Smooth muscle cell of bladder (primary cell): Measurements from ENCODE around the gene HYAL3. TPM values are rescaled to one million over a fixed set of nuclear protein-coding genes. Genes with fewer than 3 reads are reported as not detected.

ENCODE experiments used
- total RNA-seq: library from RNA; depleted of rRNA; stranded (reverse); fragments of >200 nt; gene quantifications from 2 replicates; pipeline ENCODE4 v1.2.3, GENCODE V29; 2014

The HYAL3 gene
- 2.6 and 3.7 TPM in 2 replicates for total RNA-seq

GRCh38 chr3:50298836-50299637 lies at the start of gene HYAL3, which contains the start of gene NAA80:
Gene HYAL3, minus strand, starts transcription at chr3:50299405. Its CDS starts 3,803 bp downstream, at chr3:50295602.
Gene NAA80, minus strand, starts transcription at chr3:50299405. Its CDS starts 1,942 bp downstream, at chr3:50297463.

DNA sequence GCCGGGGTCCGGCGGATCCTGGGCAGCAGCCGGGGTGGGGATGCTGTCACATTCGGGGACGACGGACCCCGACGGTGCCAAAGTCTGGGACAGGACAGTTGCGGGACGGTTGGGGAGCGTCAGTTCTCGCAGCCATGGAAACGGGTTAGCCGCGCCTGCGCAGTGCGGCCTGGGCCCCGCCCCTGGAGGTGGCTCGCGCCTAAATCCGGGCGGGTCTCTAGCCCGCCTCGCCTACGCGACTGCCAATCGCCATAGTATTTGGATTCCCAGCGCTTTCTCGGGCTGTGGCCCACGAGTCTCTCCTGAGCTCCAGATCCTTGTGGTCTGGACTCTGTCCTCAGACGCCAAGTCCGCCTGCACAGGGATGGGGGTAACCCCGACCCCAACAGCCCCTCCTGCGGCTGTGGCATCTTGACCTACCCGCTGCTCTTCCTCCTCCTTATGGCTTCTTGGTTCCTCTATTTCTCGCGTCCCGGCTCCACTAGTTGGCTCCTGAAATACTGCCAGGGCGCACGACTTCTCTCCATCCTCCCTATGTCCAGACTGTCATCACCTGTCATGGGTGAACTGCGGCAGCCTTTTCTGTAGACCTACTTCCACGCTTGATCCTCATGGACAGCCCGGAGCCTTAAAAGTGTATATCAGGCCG lies 46.5 kb upstream of the HYAL3 start, which contains the start of gene ZMYND10:
Gene ZMYND10, minus strand, starts transcription at position 147 of the 649 bp plus-strand sequence. CDS start 153 bp downstream, outside the sequence.

DNA sequence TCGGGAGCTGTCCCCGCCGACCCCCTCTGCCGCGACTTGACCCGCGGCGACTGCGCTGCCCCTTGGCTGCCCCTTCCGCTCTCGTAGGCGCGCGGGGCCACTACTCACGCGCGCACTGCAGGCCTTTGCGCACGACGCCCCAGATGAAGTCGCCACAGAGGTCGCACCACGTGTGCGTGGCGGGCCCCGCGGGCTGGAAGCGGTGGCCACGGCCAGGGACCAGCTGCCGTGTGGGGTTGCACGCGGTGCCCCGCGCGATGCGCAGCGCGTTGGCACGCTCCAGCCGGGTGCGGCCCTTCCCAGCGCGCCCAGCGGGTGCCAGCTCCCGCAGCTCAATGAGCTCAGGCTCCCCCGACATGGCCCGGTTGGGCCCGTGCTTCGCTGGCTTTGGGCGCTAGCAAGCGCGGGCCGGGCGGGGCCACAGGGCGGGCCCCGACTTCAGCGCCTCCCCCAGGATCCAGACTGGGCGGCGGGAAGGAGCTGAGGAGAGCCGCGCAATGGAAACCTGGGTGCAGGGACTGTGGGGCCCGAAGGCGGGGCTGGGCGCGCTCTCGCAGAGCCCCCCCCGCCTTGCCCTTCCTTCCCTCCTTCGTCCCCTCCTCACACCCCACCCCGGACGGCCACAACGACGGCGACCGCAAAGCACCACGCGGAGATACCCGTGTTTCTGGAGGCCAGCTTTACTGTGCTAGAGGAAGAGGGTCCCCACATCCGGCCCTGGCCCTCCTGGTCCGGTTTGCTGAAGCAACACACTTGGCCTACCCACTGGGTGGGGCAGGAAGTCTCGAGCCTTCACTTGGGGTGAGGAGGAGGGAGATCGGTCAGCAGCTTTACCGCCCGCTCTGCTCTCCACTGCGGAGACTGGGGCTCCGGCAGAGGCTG lies 41.5 kb upstream of the HYAL3 start, which contains the start of gene RASSF1:
Gene RASSF1, minus strand, starts transcription at position 389 of the 882 bp plus-strand sequence. Its CDS starts 31 bp downstream, at position 358.

DNA sequence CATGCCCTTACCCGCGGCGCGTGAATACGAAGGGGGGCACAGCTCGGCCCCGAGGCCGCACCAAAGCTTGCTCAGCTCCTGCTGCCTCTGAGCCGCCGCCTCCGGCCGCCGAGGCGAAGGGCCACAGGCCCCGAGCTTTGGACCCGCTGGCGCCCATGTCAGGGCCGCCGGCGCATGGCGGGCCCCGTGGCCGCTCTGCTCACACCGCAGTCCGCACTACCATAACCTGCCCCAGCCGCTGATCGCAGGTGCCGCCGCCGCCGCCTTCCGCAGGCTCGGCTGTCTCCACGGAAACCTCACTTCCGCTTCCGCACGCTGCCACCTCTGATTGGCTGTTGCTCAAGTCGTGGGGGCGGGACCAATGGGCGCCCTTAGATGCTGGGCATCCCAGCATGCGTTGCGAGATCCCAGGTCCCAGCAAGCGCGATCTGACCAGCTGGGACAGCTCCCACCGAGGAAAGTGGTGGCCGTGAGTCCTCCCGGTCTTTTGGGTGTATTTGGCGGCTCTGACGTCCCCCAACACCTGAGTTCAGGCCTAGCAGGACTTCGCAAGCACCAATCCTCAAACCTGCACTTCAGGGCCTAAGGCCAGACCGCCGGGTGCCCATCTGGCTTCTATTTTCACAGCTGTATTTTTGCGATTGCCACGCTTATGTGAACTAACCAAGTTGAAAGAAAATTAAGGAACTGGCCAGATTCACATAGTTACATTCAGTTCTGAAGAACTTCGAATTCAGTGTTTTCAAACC lies 28.9 kb upstream of the HYAL3 start, which contains the start of gene TUSC2:
Gene TUSC2, minus strand, starts transcription at position 281 of the 749 bp plus-strand sequence. Its CDS starts 124 bp downstream, at position 157.

DNA sequence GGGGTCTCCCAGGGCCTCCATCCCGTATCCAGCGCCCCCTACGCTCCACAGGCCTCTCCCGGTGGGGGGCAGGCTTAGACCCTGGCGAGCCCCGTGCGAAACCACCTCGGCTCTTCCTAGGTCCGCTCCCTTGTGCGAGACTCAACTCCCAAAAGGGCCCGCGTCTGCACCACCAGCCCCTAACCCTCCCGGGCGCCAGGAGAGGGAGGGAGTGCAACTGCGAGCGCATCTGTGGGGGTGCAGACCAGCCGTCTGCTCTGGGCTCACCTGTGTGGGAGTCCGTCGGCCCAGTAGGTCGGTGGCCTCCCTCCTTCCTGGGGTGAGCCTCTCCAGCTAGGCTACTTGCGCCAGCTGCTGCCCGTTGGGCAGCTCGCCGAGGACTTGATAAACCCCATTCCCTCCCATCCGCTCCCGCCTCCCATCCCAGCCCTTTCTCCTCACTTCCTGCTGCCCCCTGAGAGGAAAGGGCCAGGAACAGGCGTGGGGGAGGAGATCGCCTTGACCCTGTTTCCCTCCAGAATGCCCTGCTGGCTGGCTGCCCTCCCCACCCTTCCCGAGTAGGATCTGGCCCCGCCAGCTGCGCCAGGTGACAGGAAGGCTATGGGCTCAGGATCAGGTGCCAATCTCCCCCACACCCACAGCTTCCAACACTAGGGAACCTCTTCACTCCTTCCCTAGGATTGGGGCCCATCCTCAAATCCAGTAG lies 23.3 kb upstream of the HYAL3 start, which contains the start of gene HYAL2:
Gene HYAL2, minus strand, starts transcription at position 360 of the 706 bp plus-strand sequence. CDS start 2,256 bp downstream, outside the sequence.

DNA sequence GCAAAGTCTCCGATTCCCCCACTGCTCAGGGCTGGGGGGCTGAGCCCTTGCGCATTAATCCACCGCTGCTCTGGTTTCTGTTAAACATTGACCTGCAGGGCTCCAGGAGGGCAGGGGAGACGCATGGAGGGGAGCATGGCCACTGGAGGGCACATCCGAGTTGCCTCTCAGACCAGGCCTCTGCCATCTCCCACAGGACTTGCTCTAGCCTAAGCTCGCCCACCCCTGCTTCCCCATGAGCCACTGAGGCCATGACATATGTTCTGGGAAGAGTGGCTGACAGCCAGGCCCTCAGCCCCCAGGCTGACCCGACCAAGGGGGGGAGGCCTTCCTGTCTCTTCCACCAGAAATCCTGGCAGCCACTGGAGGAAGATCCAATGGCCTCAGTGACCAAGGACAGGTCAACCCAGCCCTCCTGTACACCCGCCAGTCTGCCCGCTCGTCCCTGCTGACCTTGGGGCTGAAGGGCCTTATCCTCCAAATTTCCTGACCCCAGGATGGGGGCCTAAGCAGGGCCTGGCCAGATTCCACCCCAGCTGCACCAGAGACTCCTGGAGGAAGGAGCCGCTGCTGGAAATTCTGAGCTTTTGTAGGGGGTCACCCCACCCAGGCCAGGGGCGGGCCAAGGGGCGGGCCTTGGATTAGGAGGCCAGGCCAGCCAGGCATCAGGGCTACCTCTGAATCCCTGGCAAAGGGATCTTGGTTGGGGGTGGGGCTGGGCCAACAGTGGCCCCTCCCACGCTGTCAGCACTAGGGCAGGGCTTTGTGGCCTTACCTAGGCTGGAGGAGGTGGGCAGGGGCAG lies 4.0 kb upstream of the HYAL3 start, which contains the start of gene HYAL1:
Gene HYAL1, minus strand, starts transcription at position 562 of the 803 bp plus-strand sequence. CDS start 618 bp downstream, outside the sequence.

GRCh38 chr3:50292159-50293078 lies 6.8 kb downstream of the HYAL3 start, which contains the start of gene IFRD2:
Gene IFRD2, minus strand, starts transcription at chr3:50292429. Its CDS starts 155 bp downstream, at chr3:50292274.

DNA sequence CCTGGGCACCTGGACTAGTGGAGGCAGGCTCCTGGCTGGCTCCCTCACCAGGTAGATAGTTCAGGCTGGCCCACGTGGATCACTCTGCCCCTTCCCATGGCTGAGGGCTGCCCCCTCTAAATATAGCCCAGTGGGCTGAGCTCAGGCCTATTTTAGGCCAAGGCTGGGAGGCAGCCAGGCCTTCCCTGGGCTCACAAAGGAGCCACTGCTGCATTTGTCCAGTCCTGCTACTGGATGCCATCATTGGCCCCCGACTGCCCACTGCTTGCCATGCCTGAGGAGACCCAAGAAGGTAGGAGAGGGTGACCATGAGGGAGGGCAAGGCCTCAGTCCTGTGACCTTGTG lies 20.4 kb downstream of the HYAL3 start, which contains the start of gene LSMEM2:
Gene LSMEM2, plus strand, starts transcription at position 208 of the 345 bp plus-strand sequence. Its CDS starts 27 bp downstream, at position 235.

DNA sequence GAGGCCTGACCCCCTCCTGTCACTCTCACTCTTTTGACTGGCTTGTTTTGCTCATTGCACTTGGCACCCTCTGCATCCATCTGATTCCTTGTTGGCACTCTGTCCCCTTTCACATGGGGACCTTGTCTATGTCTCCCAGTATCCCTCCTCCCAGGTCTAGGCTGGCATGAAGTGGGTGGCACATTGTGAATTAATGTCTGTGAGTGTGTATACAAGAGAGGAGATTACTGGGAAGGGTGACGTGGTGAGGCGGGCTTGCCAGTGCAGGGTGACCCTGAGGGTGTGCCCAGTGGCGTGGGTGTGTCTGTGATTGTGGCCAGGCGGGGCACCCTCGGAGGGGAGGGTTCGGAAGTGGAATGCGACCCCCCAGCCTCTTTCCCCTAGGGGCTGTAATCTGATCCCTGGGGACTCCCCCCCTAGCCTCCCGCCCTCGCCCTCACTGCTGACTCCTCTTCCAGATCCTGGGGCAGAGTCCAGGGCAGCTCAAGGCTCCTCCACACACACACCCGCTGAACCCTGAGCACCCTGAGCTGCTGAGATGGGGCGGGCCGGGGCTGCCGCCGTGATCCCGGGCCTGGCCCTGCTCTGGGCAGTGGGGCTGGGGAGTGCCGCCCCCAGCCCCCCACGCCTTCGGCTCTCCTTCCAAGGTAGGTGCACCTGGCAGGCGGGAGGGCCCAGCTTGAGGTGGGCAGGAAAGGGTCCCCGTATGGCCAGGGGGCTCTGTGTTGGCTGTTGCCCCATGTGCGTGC lies 30.3 kb downstream of the HYAL3 start, which contains the start of gene SEMA3B:
Gene SEMA3B, plus strand, starts transcription at position 445 of the 749 bp plus-strand sequence. Its CDS starts 94 bp downstream, at position 539.

Other genes starting within 250 kb of the HYAL3 start
- 99.2 and 108 TPM in 2 replicates for gene RBM5, start 210.5 kb downstream of the HYAL3 start, total RNA-seq
- 0.14 and 0.92 TPM in 2 replicates for gene SEMA3F, start 144.1 kb downstream of the HYAL3 start, total RNA-seq
- gene GNAT1, start 107.8 kb downstream of the HYAL3 start, total RNA-seq: not detected in 2 replicates
- not detected in 2 replicates for gene SLC38A3, start 94.1 kb downstream of the HYAL3 start, total RNA-seq
- gene GNAI2, start 63.2 kb downstream of the HYAL3 start, total RNA-seq: 188 and 209 TPM in 2 replicates
- 16.5 and 31.8 TPM in 2 replicates for gene SEMA3B, start 30.3 kb downstream of the HYAL3 start, total RNA-seq
- not detected in 2 replicates for gene LSMEM2, start 20.3 kb downstream of the HYAL3 start, total RNA-seq
- gene IFRD2, start 7.0 kb downstream of the HYAL3 start, total RNA-seq: 36.8 and 46.9 TPM in 2 replicates
- 1.7 and 1.8 TPM in 2 replicates for gene NAA80, start within 50 bp of the HYAL3 start, total RNA-seq
- gene HYAL1, start 4.2 kb upstream of the HYAL3 start, total RNA-seq: 1.6 and 2.5 TPM in 2 replicates
- 49.8 and 80.7 TPM in 2 replicates for gene HYAL2, start 23.3 kb upstream of the HYAL3 start, total RNA-seq
- 10.7 and 16.5 TPM in 2 replicates for gene TUSC2, start 28.8 kb upstream of the HYAL3 start, total RNA-seq
- 20.2 and 25.1 TPM in 2 replicates for gene RASSF1, start 41.4 kb upstream of the HYAL3 start, total RNA-seq
- 0.28 and 1.1 TPM in 2 replicates for gene ZMYND10, start 46.3 kb upstream of the HYAL3 start, total RNA-seq
- gene NPRL2, start 51.4 kb upstream of the HYAL3 start, total RNA-seq: 21.5 and 24.8 TPM in 2 replicates
- 29.0 and 34.6 TPM in 2 replicates for gene CYB561D2, start 51.5 kb upstream of the HYAL3 start, total RNA-seq
- 27.6 and 42.5 TPM in 2 replicates for gene TMEM115, start 60.1 kb upstream of the HYAL3 start, total RNA-seq
- gene CACNA2D2, start 204.2 kb upstream of the HYAL3 start, total RNA-seq: 0.09 TPM in 1 of 2 replicates, not detected in the other